Measurements from ENCODE around the gene NANOGP8.

DNA sequence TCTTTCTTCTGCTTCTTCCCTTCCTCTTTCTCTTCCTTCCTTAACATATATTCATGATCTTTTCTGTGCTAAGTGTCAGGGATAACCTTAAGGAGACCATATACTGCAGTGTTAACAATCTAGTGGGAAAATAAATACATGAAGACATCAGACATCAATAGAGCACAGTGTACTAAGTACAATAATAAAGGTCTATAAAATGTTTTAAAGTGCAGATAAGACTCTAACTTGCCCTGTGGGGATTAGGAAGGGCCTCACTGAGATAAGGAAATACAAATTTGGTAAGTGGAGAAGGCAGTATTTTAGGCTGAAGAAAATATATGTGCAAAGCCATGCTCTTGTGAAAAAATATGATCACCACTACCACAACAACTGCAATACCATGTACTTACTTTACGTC lies 49.2 kb upstream of the NANOGP8 start:
- TF ChIP-seq, protein P1, sequence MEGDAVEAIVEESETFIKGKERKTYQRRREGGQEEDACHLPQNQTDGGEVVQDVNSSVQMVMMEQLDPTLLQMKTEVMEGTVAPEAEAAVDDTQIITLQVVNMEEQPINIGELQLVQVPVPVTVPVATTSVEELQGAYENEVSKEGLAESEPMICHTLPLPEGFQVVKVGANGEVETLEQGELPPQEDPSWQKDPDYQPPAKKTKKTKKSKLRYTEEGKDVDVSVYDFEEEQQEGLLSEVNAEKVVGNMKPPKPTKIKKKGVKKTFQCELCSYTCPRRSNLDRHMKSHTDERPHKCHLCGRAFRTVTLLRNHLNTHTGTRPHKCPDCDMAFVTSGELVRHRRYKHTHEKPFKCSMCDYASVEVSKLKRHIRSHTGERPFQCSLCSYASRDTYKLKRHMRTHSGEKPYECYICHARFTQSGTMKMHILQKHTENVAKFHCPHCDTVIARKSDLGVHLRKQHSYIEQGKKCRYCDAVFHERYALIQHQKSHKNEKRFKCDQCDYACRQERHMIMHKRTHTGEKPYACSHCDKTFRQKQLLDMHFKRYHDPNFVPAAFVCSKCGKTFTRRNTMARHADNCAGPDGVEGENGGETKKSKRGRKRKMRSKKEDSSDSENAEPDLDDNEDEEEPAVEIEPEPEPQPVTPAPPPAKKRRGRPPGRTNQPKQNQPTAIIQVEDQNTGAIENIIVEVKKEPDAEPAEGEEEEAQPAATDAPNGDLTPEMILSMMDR (conservative IDR thresholded peaks at IDR 0.05; ENCODE audit: low read length), result no peak
- no peak for TF ChIP-seq EZH2phosphoT487 (IDR thresholded peaks at IDR 0.05; ENCODE audit: borderline replicate concordance, low read depth, low read length)

Measured in OCI-LY7 (cell line).